H1 (cell line): ENCODE data around the gene NCCRP1. TPM values are rescaled to one million over a fixed set of nuclear protein-coding genes. Genes with fewer than 3 reads are reported as not detected.

Source experiments
- CTCF ChIA-PET: fragments of 300-600 bp; sonication (Branson Sonifier 250); formaldehyde crosslinking; loops from one replicate; lab custom pipeline; 2021; ENCODE audit not compliant: partially characterized antibody; lab: Charles Lee
- POLR2A ChIA-PET: fragments of 300-600 bp; sonication (Branson Sonifier 250); formaldehyde crosslinking; loops from one replicate; lab custom pipeline; 2021; ENCODE audit warnings: inconsistent platforms; ENCODE audit not compliant: partially characterized antibody; lab: Charles Lee
- DNase-seq, 2 experiments: peaks; one replicate each; pipeline versions ENCODE4 v3.0.0 to v3.0.0-alpha.2; 2010 to 2022; ENCODE audit warnings: low spot score in 2 of 2, low read depth in 1 of 2, mixed read lengths in 1 of 2
- FAIRE-seq: peaks from 2 replicates; lab custom pipeline; 2011; peaks lifted over from hg19 to GRCh38; lab: Jason Lieb, UNC
- H2AFZ ChIP-seq: 2 replicates; pipeline ENCODE4 v1.8.1; 2012; ENCODE audit warnings: low read length, inconsistent platforms
- H2AK5ac ChIP-seq: 2 replicates; pipeline ENCODE4 v1.6.1; 2013; ENCODE audit warnings: low read depth, low read length
- H2BK120ac ChIP-seq: replicated peaks from 2 replicates; pipeline ENCODE3; 2013; ENCODE audit warnings: low read depth, low read length, inconsistent platforms
- H2BK12ac ChIP-seq: 2 replicates; pipeline ENCODE4 v1.6.1; 2013; ENCODE audit warnings: low read depth, low read length
- H2BK15ac ChIP-seq: 2 replicates; pipeline ENCODE4 v1.6.1; 2013; ENCODE audit warnings: low read length
- H2BK20ac ChIP-seq: 2 replicates; pipeline ENCODE4 v1.6.1; 2013; ENCODE audit warnings: low read length
- H2BK5ac ChIP-seq: 2 replicates; pipeline ENCODE4 v1.6.1; 2013; ENCODE audit warnings: low read depth, low read length
- H3K14ac ChIP-seq: 2 replicates; pipeline ENCODE4 v1.6.1; 2013; ENCODE audit warnings: inconsistent platforms; ENCODE audit not compliant: insufficient read length
- H3K18ac ChIP-seq: 2 replicates; pipeline ENCODE4 v1.6.1; 2013; ENCODE audit warnings: low read length; ENCODE audit errors: extremely low read depth
- H3K23ac ChIP-seq: 2 replicates; pipeline ENCODE4 v1.6.1; 2013; ENCODE audit warnings: inconsistent platforms; ENCODE audit not compliant: insufficient read length
- H3K23me2 ChIP-seq: 2 replicates; pipeline ENCODE4 v1.6.1; 2013; ENCODE audit warnings: low read depth, low read length
- H3K27ac ChIP-seq: 2 replicates; pipeline ENCODE4 v1.6.1; 2011; ENCODE audit warnings: low read depth, low read length, inconsistent platforms
- H3K27me3 ChIP-seq, 4 experiments: replicated peaks in 1 of 4; 1 replicate in 1 of 4; 2 replicates in 3 of 4; pipeline versions ENCODE4 v1.6.1 to v1.8.1; 2011 to 2013; ENCODE audit warnings: low read length in 3 of 4, mild to moderate bottlenecking in 3 of 4, inconsistent platforms in 2 of 4, mixed read lengths in 2 of 4, moderate library complexity in 1 of 4; ENCODE audit not compliant: control insufficient read depth in 3 of 4, insufficient read depth in 3 of 4; ENCODE audit errors: extremely low read depth in 1 of 4
- H3K36me3 ChIP-seq, 4 experiments: 2 replicates each; pipeline versions ENCODE4 v1.6.1 to v1.8.1; 2011 to 2013; ENCODE audit warnings: mild to moderate bottlenecking in 4 of 4, low read length in 3 of 4, moderate library complexity in 2 of 4, control low read depth in 1 of 4, inconsistent platforms in 1 of 4; ENCODE audit not compliant: insufficient read depth in 4 of 4, control insufficient read depth in 2 of 4
- H3K4ac ChIP-seq: replicated peaks from 2 replicates; pipeline ENCODE3; 2013; ENCODE audit warnings: low read length, low read depth, mixed read lengths, inconsistent platforms; ENCODE audit not compliant: insufficient read length
- H3K4me1 ChIP-seq, 4 experiments: replicated peaks in 1 of 4; 1 replicate in 1 of 4; 2 replicates in 3 of 4; pipeline versions ENCODE4 v1.6.1 to v1.8.1; 2011 to 2013; ENCODE audit warnings: low read length in 3 of 4, inconsistent platforms in 2 of 4, mixed read lengths in 1 of 4; ENCODE audit not compliant: insufficient read depth in 4 of 4, control insufficient read depth in 3 of 4
- H3K4me2 ChIP-seq, 2 experiments: 2 replicates each; pipeline versions ENCODE4 v1.6.1 to v1.8.1; 2011 to 2013; ENCODE audit warnings: low read depth in 2 of 2, low read length in 2 of 2, control low read depth in 1 of 2, inconsistent platforms in 1 of 2, mild to moderate bottlenecking in 1 of 2; ENCODE audit not compliant: insufficient read depth in 1 of 2
- H3K4me3 ChIP-seq, 4 experiments: fragments of 200-600, 300-600 bp in 1 of 4; sonication (generic), shearing (Covaris generic), sonication (Bioruptor Twin) in 1 of 4; 2 replicates each; pipeline versions ENCODE4 v1.5.1 to v1.8.1; 2011 to 2016; ENCODE audit warnings: low read length in 4 of 4, low read depth in 3 of 4, control low read depth in 2 of 4, inconsistent platforms in 2 of 4, mild to moderate bottlenecking in 2 of 4, mixed read lengths in 1 of 4, moderate library complexity in 1 of 4; ENCODE audit not compliant: insufficient read depth in 2 of 4; ENCODE audit errors: extremely low read depth in 1 of 4
- H3K56ac ChIP-seq: replicated peaks from 2 replicates; pipeline ENCODE3; 2013; ENCODE audit warnings: low read depth, mild to moderate bottlenecking, mixed read lengths, low read length, inconsistent platforms; ENCODE audit not compliant: insufficient read length
- H3K79me1 ChIP-seq: 2 replicates; pipeline ENCODE4 v1.6.1; 2013; ENCODE audit warnings: low read depth, low read length, control low read depth
- H3K79me2 ChIP-seq, 2 experiments: 2 replicates each; pipeline versions ENCODE4 v1.6.1 to v1.8.1; 2012 to 2013; ENCODE audit warnings: low read length in 2 of 2, mild to moderate bottlenecking in 2 of 2, inconsistent platforms in 1 of 2; ENCODE audit not compliant: insufficient read depth in 2 of 2, control insufficient read depth in 1 of 2
- H3K9ac ChIP-seq, 4 experiments: replicated peaks in 1 of 4; 1 replicate in 1 of 4; 2 replicates in 3 of 4; pipeline versions ENCODE4 v1.6.1 to v1.8.1; 2011 to 2013; ENCODE audit warnings: low read depth in 3 of 4, low read length in 3 of 4, control low read depth in 2 of 4, mild to moderate bottlenecking in 2 of 4, moderate library complexity in 2 of 4, inconsistent platforms in 1 of 4; ENCODE audit errors: extremely low read depth in 1 of 4
- H3K9me3 ChIP-seq, 2 experiments: 2 replicates each; pipeline versions ENCODE4 v1.6.1 to v1.8.1; 2012 to 2013; ENCODE audit warnings: mild to moderate bottlenecking in 2 of 2, moderate library complexity in 2 of 2, control low read depth in 1 of 2, inconsistent platforms in 1 of 2, low read depth in 1 of 2, low read length in 1 of 2, mixed read lengths in 1 of 2; ENCODE audit not compliant: insufficient read depth in 2 of 2
- H4K20me1 ChIP-seq, 2 experiments: replicated peaks in 1 of 2; 2 replicates each; pipeline versions ENCODE3 to v1.8.1; 2011 to 2013; ENCODE audit warnings: inconsistent platforms in 2 of 2, low read length in 2 of 2, mild to moderate bottlenecking in 1 of 2; ENCODE audit not compliant: insufficient read depth in 2 of 2, control insufficient read depth in 1 of 2
- H4K5ac ChIP-seq: 2 replicates; pipeline ENCODE4 v1.6.1; 2013; ENCODE audit warnings: low read length, low read depth, mixed read lengths, inconsistent platforms; ENCODE audit not compliant: insufficient read length
- H4K8ac ChIP-seq: 2 replicates; pipeline ENCODE4 v1.8.0; 2013; ENCODE audit warnings: mild to moderate bottlenecking, moderate library complexity, low read length, inconsistent platforms; ENCODE audit not compliant: insufficient read depth; ENCODE audit errors: extremely low read depth
- H4K91ac ChIP-seq: replicated peaks from 2 replicates; pipeline ENCODE3; 2013; ENCODE audit warnings: low read length, mixed read lengths, inconsistent platforms; ENCODE audit not compliant: insufficient read length
- ATF2 ChIP-seq: IDR thresholded peaks from 2 replicates; pipeline ENCODE4 v1.6.1; 2012; ENCODE audit warnings: low read length, inconsistent platforms
- E2F6 ChIP-seq: IDR thresholded peaks from 2 replicates; pipeline ENCODE4 v1.6.1; 2012; ENCODE audit warnings: inconsistent platforms
- KDM4A ChIP-seq: IDR thresholded peaks from one replicate; pipeline ENCODE4 v1.7.1; 2012; ENCODE audit warnings: low read depth, mild to moderate bottlenecking, moderate library complexity, low read length, inconsistent platforms; ENCODE audit not compliant: severe bottlenecking
- NANOG ChIP-seq: IDR thresholded peaks from 2 replicates; pipeline ENCODE4 v1.6.1; 2011; ENCODE audit warnings: low read length, low read depth, mild to moderate bottlenecking, inconsistent platforms; ENCODE audit not compliant: insufficient read depth, poor library complexity, severe bottlenecking
- POLR2AphosphoS5 ChIP-seq: IDR thresholded peaks from 2 replicates; pipeline ENCODE4 v1.6.1; 2011; ENCODE audit warnings: low read depth, low read length
- SIX5 ChIP-seq: IDR thresholded peaks from 2 replicates; pipeline ENCODE4 v1.6.1; 2011; ENCODE audit warnings: mild to moderate bottlenecking, low read depth, low read length
- TEAD4 ChIP-seq: IDR thresholded peaks from 2 replicates; pipeline ENCODE4 v1.6.1; 2012; ENCODE audit warnings: low read depth, low read length, inconsistent platforms, mixed read lengths
- WGBS, 2 experiments: shearing (Covaris generic) in 1 of 2; methylation state at CpG; one replicate each; pipeline versions ENCODE4 v1.1.6 to v1.1.7; 2013 to 2015; ENCODE audit warnings: low lambda C conversion rate in 2 of 2, mixed read lengths in 2 of 2, inconsistent platforms in 1 of 2, low coverage in 1 of 2, missing lambda C conversion rate in 1 of 2; ENCODE audit not compliant: insufficient replicate concordance in 2 of 2, insufficient coverage in 1 of 2, insufficient read length in 1 of 2; ENCODE audit errors: extremely low coverage in 1 of 2, missing lambda C conversion rate in 1 of 2; 5-methylcytosine and 5-hydroxymethylcytosine counted together
- polyA plus RNA-seq, 7 experiments: library from polyadenylated mRNA; depleted of rRNA in 3 of 7; stranded (reverse) in 5 of 7; unstranded in 2 of 7; fragments of >200 nt in 5 of 7; fragments of 200-250 nt in 2 of 7; gene quantifications; 1 replicate in 5 of 7; 2 replicates in 1 of 7; 4 replicates in 1 of 7; pipeline versions ENCODE4 v1.2.1 to v1.2.3, GENCODE V29; 2011 to 2013; ENCODE audit warnings: missing spikeins in 2 of 7, mixed read lengths in 2 of 7
- total RNA-seq: library from RNA; stranded (reverse); fragmentation: NEBNext Ultra II Directional; extraction: Animal tissue kit (Norgen Biotek cat#: 25700); gene quantifications from 2 replicates; pipeline ENCODE4 v1.2.1, GENCODE V29; 2021

NCCRP1 gene
- total and polyA plus RNA-seq, 2 of the 8 experiments (the other 6 are each of a cell fraction or from before 2014, with no cell fraction given): 2.8 to 7.9 TPM

GRCh38 chr19:39209196-39209595, 12.4 kb downstream of the NCCRP1 start:
- Histone ChIP-seq H3K18ac (no peak overlapping the region), H3K36me3 (no peaks in the 10 kb centered on the region), H3K4ac (no peak overlapping the region), H4K20me1 (no peaks in the 10 kb centered on the region), H3K14ac (no peak overlapping the region), H3K79me1 (no peaks in the 10 kb centered on the region), H3K27ac (no peak overlapping the region), H2BK12ac (no peak overlapping the region), H2AK5ac (no peak overlapping the region), H2BK120ac (no peak overlapping the region), H3K4me2 (no peak overlapping the region), H4K5ac (no peak overlapping the region), H3K23me2 (no peaks in the 10 kb centered on the region), H2BK15ac (no peak overlapping the region), H2BK20ac (no peak overlapping the region), H3K4me1 (peaks cover 0 to 3% (median under 1%) of the 10 kb centered on the region in 4 experiments; a peak in 3 of 7 replicates), H3K79me2 (no peaks in the 10 kb centered on the region), H2BK5ac (no peak overlapping the region), H3K4me3 (no peak overlapping the region), H4K91ac (no peak overlapping the region), H2AFZ (no peak overlapping the region), H3K23ac (no peak overlapping the region), H3K9ac (no peak overlapping the region), H4K8ac (no peak overlapping the region), H3K9me3 (no peaks in the 10 kb centered on the region), H3K27me3 (peaks cover under 1 to 10% (median 3%) of the 10 kb centered on the region in 4 experiments; a peak in 6 of 7 replicates), H3K56ac (no peak overlapping the region)
- CTCF ChIA-PET: interaction anchor here (0.8 to 1.4 kb wide), 2 partner anchors 99 to 118 kb away, joined by 3 read pairs; no protein-coding TSS in a partner anchor
- POLR2A ChIA-PET: no interaction called here
- TF ChIP-seq SIX5: no peak
- no peak for TF ChIP-seq TEAD4
- no peak for TF ChIP-seq POLR2AphosphoS5
- no peak for TF ChIP-seq ATF2
- no peak for TF ChIP-seq E2F6
- no peak for TF ChIP-seq NANOG
- no peak for TF ChIP-seq KDM4A
- DNase-seq (no peak), FAIRE-seq (no peak)
- WGBS, 2 experiments: 82% methylated on average over 6 of the region's 7 CpGs; no CpG with 5 or more reads in 1 of the 2 experiments
